NK-92 (cell line): ENCODE data around the gene SULT1C4.

Source experiments
- DNase-seq: peaks from one replicate; lab custom pipeline; 2025; ENCODE audit not compliant: unreplicated experiment; lab: John Stamatoyannopoulos, UW

Gene SULT1C4

DNA sequence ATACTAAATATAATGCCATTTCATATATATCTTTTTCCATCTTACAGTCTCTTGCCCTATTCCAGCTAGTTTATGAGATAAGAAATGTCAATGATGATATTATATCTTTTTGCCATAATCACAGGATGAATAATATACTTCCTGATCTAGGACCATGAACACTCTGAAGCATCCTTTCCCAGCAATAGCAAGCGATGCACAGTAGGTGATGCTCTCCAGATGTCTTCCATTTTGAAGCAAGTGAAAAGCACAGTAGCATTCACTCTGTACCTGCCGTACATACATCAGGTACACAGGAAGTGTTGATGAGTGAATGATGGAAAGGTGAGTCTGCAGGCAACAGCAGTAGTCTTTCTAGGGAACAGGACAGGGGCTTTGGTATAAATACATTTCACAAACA is 8.6 kb upstream of the SULT1C4 start:
- DNase-seq, result no peak

DNA sequence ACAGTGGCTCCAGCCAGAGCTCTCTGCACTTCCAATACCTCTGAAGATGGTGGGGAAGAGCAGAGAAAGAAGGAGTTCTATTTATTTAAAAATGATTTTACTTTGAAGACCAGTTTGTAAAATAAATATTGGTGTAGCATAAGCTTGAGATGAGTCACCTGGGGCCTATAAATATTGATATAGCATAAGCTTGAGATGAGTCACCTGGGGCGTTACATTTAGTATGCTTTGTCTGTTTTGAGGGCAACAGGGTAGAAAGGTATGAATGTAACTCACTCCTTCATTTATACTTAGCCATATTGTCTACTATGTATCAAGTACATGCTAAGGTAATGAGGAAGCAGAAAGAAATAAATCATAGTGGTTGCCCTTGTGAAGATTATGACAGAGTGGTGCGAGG is 7.7 kb upstream of the SULT1C4 start:
- no peak for DNase-seq

GRCh38 chr2:108376774-108377173 is 980 bp upstream of the SULT1C4 start:
- no peak for DNase-seq

DNA sequence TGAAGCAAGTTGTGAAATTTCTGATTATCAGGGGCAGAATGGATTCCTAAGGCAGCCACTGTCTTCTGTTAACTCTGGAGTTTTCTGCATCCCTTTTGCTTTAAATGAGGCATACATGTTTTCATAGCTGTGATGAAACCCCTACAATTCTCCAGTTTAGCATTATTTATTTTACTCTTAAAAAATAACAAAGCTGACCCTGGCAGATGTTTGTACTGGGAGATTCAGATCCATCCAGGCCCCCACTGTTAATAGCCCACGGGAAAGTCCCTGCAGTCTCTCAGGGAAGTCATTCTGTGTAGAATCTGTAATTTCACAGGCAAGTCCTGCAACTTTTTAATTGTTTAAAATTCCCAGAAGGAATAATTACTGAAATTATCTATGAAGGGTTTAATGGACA is 353 bp upstream of the SULT1C4 start:
- DNase-seq, result no peak

- DNase-seq, result no peak
Measured at GRCh38 chr2:108378851-108379250, 1.1 kb downstream of the SULT1C4 start.

DNA sequence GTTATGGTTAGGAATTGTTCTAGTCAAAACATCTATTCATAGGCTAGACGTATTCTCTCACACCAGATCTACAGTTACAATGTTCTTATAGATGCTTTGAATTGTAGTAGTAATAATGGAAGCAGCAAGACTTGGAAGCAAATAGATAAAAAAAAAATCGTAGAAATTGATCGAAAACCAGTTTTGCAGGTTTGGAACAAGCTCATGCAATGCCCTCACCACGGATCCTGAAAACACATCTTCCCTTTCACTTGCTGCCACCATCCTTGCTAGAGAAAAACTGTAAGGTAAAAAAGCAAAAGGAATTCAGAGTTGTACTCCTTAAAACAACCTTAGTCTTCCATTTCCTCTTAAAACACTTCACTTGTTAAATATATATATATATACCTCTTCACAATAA is 4.4 kb downstream of the SULT1C4 start:
- no peak for DNase-seq

DNA sequence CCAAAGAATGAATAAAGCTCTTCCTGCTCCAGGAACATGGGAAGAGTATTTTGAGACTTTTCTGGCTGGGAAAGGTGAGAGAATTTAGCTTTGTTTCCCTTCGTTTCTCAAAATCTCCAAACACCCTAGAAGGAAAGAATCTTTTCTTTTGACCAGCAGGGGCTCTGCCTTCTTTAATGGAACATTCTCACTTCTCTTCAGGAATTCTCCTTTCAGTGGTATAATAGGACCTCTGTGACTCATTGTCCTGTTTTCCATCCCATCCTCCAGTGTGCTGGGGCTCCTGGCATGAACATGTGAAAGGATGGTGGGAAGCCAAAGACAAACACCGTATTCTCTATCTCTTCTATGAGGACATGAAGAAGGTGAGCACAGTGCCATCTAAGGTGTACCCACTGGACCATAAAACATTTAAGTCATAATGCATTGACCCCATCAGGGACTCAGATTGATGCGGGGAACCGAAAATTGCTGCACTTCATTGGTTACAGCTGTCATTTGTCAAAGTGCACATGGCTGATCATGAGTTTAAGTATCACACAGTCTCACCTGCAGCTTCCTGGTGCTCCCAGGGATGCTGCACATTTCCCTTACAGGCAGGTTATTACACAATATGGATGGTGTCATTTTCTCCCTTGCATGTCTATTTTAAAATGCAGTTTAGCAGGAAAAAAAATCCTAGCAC is 5.5 kb downstream of the SULT1C4 start:
- DNase-seq, result no peak

DNA sequence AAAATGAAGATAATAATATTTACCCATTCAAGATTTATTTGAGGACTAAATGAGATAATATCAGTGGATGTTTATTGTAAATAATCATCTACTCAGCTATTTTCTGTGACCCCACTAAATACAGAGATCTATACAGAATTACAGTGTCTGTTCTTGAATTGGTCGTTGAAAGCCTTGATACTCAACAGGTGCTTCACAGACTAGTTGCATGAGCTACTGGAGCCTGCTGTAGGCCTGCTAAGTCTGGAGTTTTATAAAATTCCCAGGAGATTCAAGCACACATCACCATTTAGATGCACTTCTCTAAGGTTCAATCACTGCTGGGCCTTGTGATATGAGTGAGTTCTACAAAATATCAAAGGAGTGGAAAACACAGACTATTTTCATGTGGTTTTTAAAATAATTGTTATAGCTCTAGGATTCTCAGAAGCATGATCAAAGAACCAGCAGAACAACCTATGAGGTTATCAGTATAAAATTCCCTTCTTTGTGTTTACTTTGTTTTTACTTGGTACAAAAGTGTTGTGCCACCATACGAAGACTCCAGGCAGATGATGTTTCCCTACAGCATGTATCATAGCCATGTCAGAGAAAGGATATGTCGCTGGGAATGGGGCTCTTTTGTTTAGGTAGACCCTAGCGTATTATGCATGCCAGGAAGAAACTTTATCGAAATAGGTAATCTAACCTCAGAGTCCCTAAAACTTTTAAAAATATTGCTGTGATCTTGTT is 7.1 kb downstream of the SULT1C4 start:
- no peak for DNase-seq

DNA sequence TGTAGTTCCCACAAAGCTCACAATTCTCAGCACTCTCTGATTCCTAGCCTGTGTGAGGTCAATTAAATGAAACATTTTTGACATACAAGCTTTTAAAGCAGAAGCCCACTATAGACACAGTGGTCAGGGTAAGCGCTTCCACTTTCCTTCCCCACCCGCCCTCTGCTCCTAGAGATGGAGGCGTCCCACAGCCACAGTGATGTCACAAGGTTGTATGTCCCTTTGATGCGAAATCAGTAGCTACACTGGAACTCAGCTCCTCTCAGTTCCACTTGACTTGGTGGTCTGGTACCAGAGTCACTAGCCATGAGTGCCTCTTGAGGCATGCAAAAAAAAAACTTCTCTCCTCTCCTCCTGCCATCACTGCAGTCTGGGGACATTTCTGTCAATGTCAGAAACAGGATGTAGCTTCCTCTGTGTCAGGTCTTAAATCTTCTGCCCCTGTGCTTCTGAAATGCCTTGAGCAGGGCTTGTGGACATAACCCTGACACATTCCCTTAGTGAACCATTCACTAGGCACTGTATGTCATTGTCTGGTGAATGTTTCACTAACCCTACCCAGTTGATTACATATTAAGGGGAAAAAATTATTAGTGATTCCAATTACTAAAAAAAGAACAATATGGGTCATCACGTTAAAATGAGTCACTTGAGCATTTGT is 7.8 kb downstream of the SULT1C4 start:
- no peak for DNase-seq

GRCh38 chr2:108388045-108388444 is 10.3 kb downstream of the SULT1C4 start:
- no peak for DNase-seq

- DNase-seq, result no peak
Measured at GRCh38 chr2:108390340-108390739, 12.6 kb downstream of the SULT1C4 start.

GRCh38 chr2:108392029-108392428 is 14.3 kb downstream of the SULT1C4 start:
- no peak for DNase-seq

GRCh38 chr2:108393197-108393596 is 15.4 kb downstream of the SULT1C4 start:
- no peak for DNase-seq

DNA sequence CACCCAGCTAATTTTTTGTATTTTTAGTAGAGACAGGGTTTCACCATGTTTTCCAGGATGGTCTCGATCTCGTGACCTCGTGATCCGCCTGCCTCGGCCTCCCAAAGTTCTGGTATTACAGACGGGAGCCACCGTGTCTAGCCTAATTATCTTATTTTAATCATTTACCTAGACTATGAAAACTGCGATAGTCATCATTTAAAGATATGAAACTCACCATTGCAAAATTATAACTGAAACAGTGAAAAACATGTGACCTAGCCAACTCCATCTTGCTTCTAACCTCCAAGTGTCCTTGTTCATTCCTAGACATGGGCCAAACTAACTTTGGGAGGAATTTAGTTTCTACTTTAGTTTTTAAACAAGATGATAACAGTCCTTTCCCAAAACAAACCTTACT is 17.4 kb downstream of the SULT1C4 start:
- no peak for DNase-seq

DNA sequence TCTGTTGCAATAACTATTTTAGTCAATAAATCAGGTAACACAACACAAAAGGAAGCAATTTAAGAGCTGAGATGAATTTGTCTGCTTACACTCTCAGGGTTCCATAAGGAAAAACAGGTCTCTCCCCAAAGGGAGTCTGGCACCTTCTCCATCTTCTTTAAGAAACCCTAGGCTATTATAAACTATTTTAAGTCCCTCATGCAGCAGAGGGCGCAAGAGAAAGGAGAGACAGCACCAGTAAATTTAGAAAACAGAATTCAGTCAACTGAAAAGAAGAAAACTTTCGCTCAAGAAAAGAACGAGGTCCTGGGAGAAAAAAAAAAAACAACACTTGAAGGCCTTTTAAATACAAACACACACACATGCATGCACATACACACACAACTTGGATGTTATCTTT is 19.1 kb downstream of the SULT1C4 start:
- no peak for DNase-seq

- no peak for DNase-seq
Measured at GRCh38 chr2:108399479-108399878, 21.7 kb downstream of the SULT1C4 start.

- DNase-seq, result no peak
Measured at GRCh38 chr2:108401800-108402199, 24.0 kb downstream of the SULT1C4 start.

- DNase-seq, result no peak
Measured at GRCh38 chr2:108403494-108403893, 25.7 kb downstream of the SULT1C4 start.

- no peak for DNase-seq
Measured at GRCh38 chr2:108404784-108405397, 27.1 kb downstream of the SULT1C4 start.

DNA sequence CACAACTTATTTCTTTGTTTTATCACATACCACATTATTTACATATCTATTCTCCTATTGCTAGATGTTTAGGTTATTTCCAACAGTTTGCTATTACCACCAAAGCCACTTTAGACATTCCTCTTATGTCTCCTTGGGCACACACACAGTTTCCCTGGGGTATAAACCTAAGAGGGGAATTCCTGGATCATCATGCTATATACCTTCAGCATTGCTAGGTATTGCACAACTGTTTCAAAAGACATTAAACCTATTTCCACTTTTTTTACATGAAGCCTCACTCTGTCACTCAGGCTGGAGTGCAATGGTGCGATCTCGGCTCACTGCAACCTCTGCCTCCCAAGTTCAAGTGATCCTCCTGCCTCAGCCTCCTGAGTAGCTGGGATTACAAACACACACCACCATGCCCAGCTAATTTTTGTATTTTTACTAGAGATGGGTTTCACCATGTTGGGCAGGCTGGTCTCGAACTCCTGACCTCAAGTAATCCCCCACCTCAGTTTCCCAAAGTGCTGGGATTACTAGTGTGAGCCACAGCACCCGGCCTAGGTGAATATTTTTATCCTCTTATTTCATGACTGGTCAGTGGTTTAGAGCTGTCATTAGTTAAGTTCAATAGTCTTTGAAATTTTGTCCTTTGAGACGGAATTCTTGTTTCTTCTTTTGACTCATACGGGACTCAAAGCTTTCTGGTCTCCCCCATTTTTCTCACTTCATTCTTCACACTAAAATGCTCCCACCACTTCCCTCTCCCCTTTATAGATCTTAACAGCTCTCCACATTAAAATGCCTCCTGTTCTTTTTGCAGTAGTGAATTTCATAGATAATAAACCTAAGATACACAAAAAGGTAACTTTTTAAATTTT is 30.3 kb downstream of the SULT1C4 start:
- no peak for DNase-seq

- DNase-seq, result no peak
Measured at GRCh38 chr2:108409768-108410167, 32.0 kb downstream of the SULT1C4 start.
